HG02981 (cell line): ENCODE data around the gene RARA.

Source experiments
- ATAC-seq: cut with Tn5 transposase; IDR thresholded peaks from one replicate; pipeline ENCODE4 v1.9.1; 2021; ENCODE audit warnings: mild to moderate bottlenecking, moderate library complexity; ENCODE audit not compliant: unreplicated experiment

Gene RARA

GRCh38 chr17:40309031-40309948, at the start of gene RARA:
TSS of gene RARA (plus strand) at chr17:40309180. CDS start at chr17:40331219, 22,039 bp downstream.
- no peak for ATAC-seq

GRCh38 chr17:40259505-40259904, 49.5 kb upstream of the RARA start:
- no peak for ATAC-seq

- ATAC-seq: no peak
Measured at GRCh38 chr17:40260528-40260927, 48.5 kb upstream of the RARA start.

- ATAC-seq: no peak
Measured at GRCh38 chr17:40264458-40265185, 44.4 kb upstream of the RARA start.

- ATAC-seq: no peak
Measured at GRCh38 chr17:40265337-40265736, 43.6 kb upstream of the RARA start.

GRCh38 chr17:40266882-40267281, 42.1 kb upstream of the RARA start:
- no peak for ATAC-seq

GRCh38 chr17:40268141-40268712, 40.8 kb upstream of the RARA start:
- ATAC-seq: no peak

GRCh38 chr17:40278414-40278813, 30.6 kb upstream of the RARA start:
- no peak for ATAC-seq

- ATAC-seq: no peak
Measured at GRCh38 chr17:40279402-40279801, 29.6 kb upstream of the RARA start.

GRCh38 chr17:40281663-40282062, 27.3 kb upstream of the RARA start:
- no peak for ATAC-seq

GRCh38 chr17:40283662-40284061, 25.3 kb upstream of the RARA start:
- ATAC-seq: no peak

- ATAC-seq: no peak
Measured at GRCh38 chr17:40284085-40284713, 24.8 kb upstream of the RARA start.

GRCh38 chr17:40286473-40286872, 22.5 kb upstream of the RARA start:
- no peak for ATAC-seq

- no peak for ATAC-seq
Measured at GRCh38 chr17:40287159-40287493, 21.9 kb upstream of the RARA start.

- ATAC-seq: peak; percentile 89
Measured at GRCh38 chr17:40287494-40288369, 21.2 kb upstream of the RARA start, which contains the start of gene CDC6. TSS of gene CDC6 (plus strand) at chr17:40287879. CDS start at chr17:40289421, 1,542 bp downstream.

GRCh38 chr17:40290629-40291280, 18.2 kb upstream of the RARA start:
- ATAC-seq: no peak

GRCh38 chr17:40291281-40291664, 17.7 kb upstream of the RARA start:
- no peak for ATAC-seq

- no peak for ATAC-seq
Measured at GRCh38 chr17:40293363-40293762, 15.6 kb upstream of the RARA start.

- no peak for ATAC-seq
Measured at GRCh38 chr17:40295488-40296436, 13.2 kb upstream of the RARA start.
